Fibroblast of villous mesenchyme (primary cell): ENCODE measurements around the gene TTYH3. TPM values are rescaled to one million over a fixed set of nuclear protein-coding genes. Genes with fewer than 3 reads are reported as not detected.
"Not testable (repeated sequence)": the region's sequence is repeated elsewhere in the genome, so short reads cannot be mapped to it uniquely, and the experiment has no call there.

Experiments
- DNase-seq: peaks from one replicate; pipeline ENCODE4 v3.0.0-alpha.2; 2010; ENCODE audit warnings: low read depth
- H3K4me3 ChIP-seq: 2 replicates; pipeline ENCODE4 v1.5.1; 2011; ENCODE audit warnings: low read depth, mild to moderate bottlenecking, low read length
- CTCF ChIP-seq: IDR thresholded peaks from 2 replicates; pipeline ENCODE4 v1.5.1; 2012; ENCODE audit warnings: low read depth, mild to moderate bottlenecking, low read length; ENCODE audit not compliant: insufficient read depth
- total RNA-seq: library from RNA; depleted of rRNA; stranded (reverse); fragments of >200 nt; gene quantifications from 2 replicates; pipeline ENCODE4 v1.2.3, GENCODE V29; 2012

TTYH3 gene
- total RNA-seq, 1 donor: 61.3 TPM

- no peak for DNase-seq
- TF ChIP-seq CTCF: no peak
- H3K4me3 ChIP-seq: peak within 1 kb of the TSS; percentile 34
Measured at GRCh38 chr7:2687881-2688318, 56.1 kb downstream of the TTYH3 start, which contains the start of gene AMZ1. Gene AMZ1, plus strand, starts transcription at chr7:2688202. Its CDS starts 12,250 bp downstream, at chr7:2700452.

- no peak for TF ChIP-seq CTCF
- no peak for DNase-seq
- peak overlapping the region; percentile 34 for H3K4me3 ChIP-seq
Measured at GRCh38 chr7:2688409-2689342, 56.9 kb downstream of the TTYH3 start.

GRCh38 chr7:2689343-2689847, 57.6 kb downstream of the TTYH3 start:
- TF ChIP-seq CTCF: no peak
- DNase-seq: no peak

GRCh38 chr7:2689951-2690705, 58.3 kb downstream of the TTYH3 start:
- H3K4me3 ChIP-seq: no peak overlapping the region
- TF ChIP-seq CTCF: no peak
- peak; percentile 48 for DNase-seq

More at GRCh38 chr7:2689343-2689847, 57.6 kb downstream of the TTYH3 start:
- H3K4me3 ChIP-seq: no peak overlapping the region

- no peak for TF ChIP-seq CTCF
- peak; percentile 82 for DNase-seq
- H3K4me3 ChIP-seq: no peak overlapping the region
Measured at GRCh38 chr7:2691011-2691707, 59.4 kb downstream of the TTYH3 start.

GRCh38 chr7:2691932-2692439, 60.2 kb downstream of the TTYH3 start:
- not testable (repeated sequence) for DNase-seq, H3K4me3 ChIP-seq
